Measurements from ENCODE around the gene NOCT. TPM values are rescaled to one million over a fixed set of nuclear protein-coding genes. Genes with fewer than 3 reads are reported as not detected.

The NOCT gene
- total RNA-seq, 1 donor from 2014 or later: 6.9 TPM

DNA sequence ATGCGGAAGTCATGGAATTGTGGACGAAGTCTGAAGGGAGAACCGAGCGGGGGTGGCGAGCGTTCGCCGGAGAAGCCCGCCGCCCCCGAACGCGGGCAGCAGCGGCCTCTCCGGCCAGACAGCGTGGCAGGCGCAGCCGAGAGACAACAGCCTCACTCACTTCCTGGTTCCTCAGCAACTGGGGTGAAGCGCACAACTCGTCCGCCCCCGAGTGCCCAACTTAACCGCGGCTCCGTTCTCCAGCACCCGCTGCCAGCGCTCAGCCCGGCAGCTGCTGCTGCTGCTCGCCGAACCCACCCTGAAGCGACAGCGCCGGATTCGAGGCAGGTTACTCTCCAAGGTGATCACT, 68.0 kb downstream of the NOCT start:
- Mint-ChIP-seq H3K27me3 (ENCODE audit: low read depth) (no peaks in the 10 kb centered on the region), H3K4me3 (peak overlapping the region; percentile 99), H3K36me3 (no peaks in the 10 kb centered on the region), H3K4me1 (peaks cover 29% of the 10 kb centered on the region), H3K27ac (peak overlapping the region; percentile 100), H3K9me3 (no peaks in the 10 kb centered on the region)
- no peak for TF ChIP-seq CTCF (IDR thresholded peaks at IDR 0.05; ENCODE audit: unreplicated experiment)
- peak in 1 of 2 experiments; percentile 32 for DNase-seq (ENCODE audit: low spot score in 2 of 2, unreplicated experiment in 2 of 2)

DNA sequence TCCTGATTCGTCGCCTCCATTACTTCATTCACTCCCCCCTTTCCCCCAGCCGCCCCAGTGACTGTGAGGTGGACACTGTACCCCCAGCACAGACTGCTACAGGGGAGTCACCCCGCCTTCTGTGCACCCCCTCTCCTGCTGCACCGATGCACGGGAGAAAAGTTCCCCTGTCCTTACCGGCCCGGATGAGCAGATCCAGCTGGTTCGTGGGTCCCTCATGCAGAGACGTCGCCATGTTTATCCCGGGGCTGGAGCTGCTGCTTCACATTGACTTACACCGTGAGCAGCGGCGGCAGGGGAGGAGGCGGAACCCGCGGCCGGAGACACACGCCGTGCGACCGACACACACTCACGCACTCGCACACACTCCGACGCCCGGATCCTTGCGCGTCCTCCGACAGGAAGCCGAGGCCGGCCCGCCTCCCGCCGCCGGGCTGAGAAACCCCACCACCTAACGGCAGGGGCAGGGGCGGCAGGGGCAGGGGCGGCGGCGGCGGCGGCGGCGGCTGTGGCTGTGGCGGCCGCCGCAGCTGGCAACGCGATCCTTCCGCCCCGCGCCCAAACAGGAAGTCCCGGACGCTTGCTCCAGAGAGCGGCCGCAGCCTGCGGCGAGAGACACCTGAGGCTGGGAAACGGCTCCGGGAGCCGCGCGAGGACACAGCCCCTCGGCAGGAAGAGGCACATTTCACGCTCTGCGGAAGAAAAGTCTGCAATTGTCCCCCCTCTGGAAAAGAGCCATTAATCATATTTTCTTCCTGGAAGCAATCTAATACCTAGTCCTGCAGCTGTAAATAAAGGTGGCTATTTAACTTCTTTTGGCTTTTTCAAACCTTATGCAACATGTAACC, 68.6 kb downstream of the NOCT start:
- Mint-ChIP-seq H3K36me3 (no peaks in the 10 kb centered on the region), H3K27ac (peak overlapping the region; percentile 100), H3K9me3 (no peaks in the 10 kb centered on the region), H3K27me3 (ENCODE audit: low read depth) (no peaks in the 10 kb centered on the region), H3K4me1 (peaks cover 29% of the 10 kb centered on the region), H3K4me3 (peak overlapping the region; percentile 99)
- peak; percentile 73 to 85 for DNase-seq (ENCODE audit: low spot score in 2 of 2, unreplicated experiment in 2 of 2)
- TF ChIP-seq CTCF (IDR thresholded peaks at IDR 0.05; ENCODE audit: unreplicated experiment): no peak

- Mint-ChIP-seq H3K27ac (peak overlapping the region; percentile 96), H3K9me3 (no peaks in the 10 kb centered on the region), H3K4me3 (peak overlapping the region; percentile 99), H3K27me3 (ENCODE audit: low read depth) (no peaks in the 10 kb centered on the region), H3K4me1 (peaks cover 29% of the 10 kb centered on the region), H3K36me3 (no peaks in the 10 kb centered on the region)
- no peak for DNase-seq (ENCODE audit: low spot score in 2 of 2, unreplicated experiment in 2 of 2)
- no peak for TF ChIP-seq CTCF (IDR thresholded peaks at IDR 0.05; ENCODE audit: unreplicated experiment)
Measured at GRCh38 chr4:139084804-139085093, 69.2 kb downstream of the NOCT start.

DNA sequence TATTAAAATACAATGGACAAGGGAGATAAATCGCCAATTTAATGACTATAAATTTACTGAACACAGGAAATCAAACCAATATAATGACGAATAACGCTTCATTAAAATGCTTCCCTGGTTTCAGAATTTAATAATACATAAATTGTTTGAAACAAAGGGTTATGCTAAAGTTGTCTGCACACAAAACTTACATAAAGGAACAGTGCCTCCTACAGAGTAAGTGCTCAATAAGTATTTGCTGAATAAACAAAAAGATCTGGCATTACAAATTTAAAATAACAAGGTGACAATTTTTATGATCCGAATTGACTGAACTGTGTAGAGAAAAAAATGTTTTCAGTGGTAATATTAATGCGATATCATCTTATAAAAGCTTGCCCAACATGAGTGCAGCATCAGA, 69.6 kb downstream of the NOCT start:
- peaks cover 29% of the 10 kb centered on the region for H3K4me1 Mint-ChIP-seq
- H3K4me3 Mint-ChIP-seq: peak overlapping the region; percentile 99
- H3K27me3 Mint-ChIP-seq (ENCODE audit: low read depth): no peaks in the 10 kb centered on the region
- no peak for DNase-seq (ENCODE audit: low spot score in 2 of 2, unreplicated experiment in 2 of 2)
- peak overlapping the region; percentile 96 for H3K27ac Mint-ChIP-seq
- H3K36me3 Mint-ChIP-seq: no peaks in the 10 kb centered on the region
- H3K9me3 Mint-ChIP-seq: no peaks in the 10 kb centered on the region
- TF ChIP-seq CTCF (IDR thresholded peaks at IDR 0.05; ENCODE audit: unreplicated experiment): no peak

GRCh38 chr4:139092271-139092670, 76.7 kb downstream of the NOCT start:
- no peak overlapping the region for H3K27ac Mint-ChIP-seq
- H3K27me3 Mint-ChIP-seq (ENCODE audit: low read depth): no peaks in the 10 kb centered on the region
- no peak overlapping the region for H3K4me3 Mint-ChIP-seq
- H3K9me3 Mint-ChIP-seq: no peaks in the 10 kb centered on the region
- DNase-seq (ENCODE audit: low spot score in 2 of 2, unreplicated experiment in 2 of 2): no peak
- H3K36me3 Mint-ChIP-seq: no peaks in the 10 kb centered on the region
- no peaks in the 10 kb centered on the region for H3K4me1 Mint-ChIP-seq
- no peak for TF ChIP-seq CTCF (IDR thresholded peaks at IDR 0.05; ENCODE audit: unreplicated experiment)

Other genes with a start within 250 kb of the NOCT start
- gene ELF2, start 161.4 kb downstream of the NOCT start, total RNA-seq: 55.2 to 58.2 TPM (median 57.1 TPM) in 3 replicates

All from mesothelial cell of epicardium (in vitro differentiated cells).